Loucy (cell line): ENCODE measurements around the gene PPP2R5C.
"Not testable (repeated sequence)": the region's sequence is repeated elsewhere in the genome, so short reads cannot be mapped to it uniquely, and the experiment has no call there.

ENCODE experiments used
- CTCF ChIP-seq: fragments of 200-600 bp; sonication (generic); conservative IDR thresholded peaks from 2 replicates; pipeline ENCODE4 v1.5.1; 2014; ENCODE audit warnings: mild to moderate bottlenecking, antibody characterized with exemption, low read length
- EZH2phosphoT487 ChIP-seq: fragments of 200-600 bp; IDR thresholded peaks from 2 replicates; pipeline ENCODE4 v1.6.1; 2018; ENCODE audit warnings: antibody characterized with exemption, mild to moderate bottlenecking, moderate library complexity, borderline replicate concordance

DNA sequence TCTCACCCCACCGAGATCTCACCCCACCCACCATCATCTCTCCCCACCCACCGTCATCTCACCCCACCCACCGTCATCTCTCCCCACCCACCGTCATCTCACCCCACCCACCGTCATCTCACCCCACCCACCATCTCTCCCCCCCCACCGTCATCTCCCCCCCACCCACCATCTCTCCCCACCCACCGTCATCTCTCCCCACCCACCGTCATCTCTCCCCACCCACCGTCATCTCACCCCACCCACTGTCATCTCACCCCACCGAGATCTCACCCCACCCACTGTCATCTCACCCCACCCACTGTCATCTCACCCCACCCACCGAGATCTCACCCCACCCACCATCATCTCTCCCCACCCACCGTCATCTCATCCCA is 49.7 kb upstream of the PPP2R5C start:
- TF ChIP-seq CTCF, EZH2phosphoT487: not testable (repeated sequence)
